B cell (primary cell): Measurements from ENCODE around the gene ADAP1. TPM values are rescaled to one million over a fixed set of nuclear protein-coding genes. Genes with fewer than 3 reads are reported as not detected.

Source experiments
- ATAC-seq: fragments of 200-7000 bp; cut with Tn5 transposase; one replicate; pipeline ENCODE4 v1.10.0; 2021; ENCODE audit warnings: low read depth, mild to moderate bottlenecking, moderate number of reproducible peaks, moderate library complexity
- CTCF ChIA-PET: fragments of 350-600 bp; sonication (Branson Sonifier 250); formaldehyde crosslinking; loops from one replicate; lab custom pipeline; 2021; ENCODE audit warnings: antibody characterized with exemption, inconsistent platforms; lab: Charles Lee
- POLR2A ChIA-PET: fragments of 350-600 bp; sonication (Branson Sonifier 250); formaldehyde crosslinking; loops from one replicate; lab custom pipeline; 2021; ENCODE audit warnings: antibody characterized with exemption; lab: Charles Lee
- DNase-seq: peaks from one replicate; pipeline ENCODE4 v3.0.0; 2013
- H2AFZ ChIP-seq: 2 replicates; pipeline ENCODE4 v1.6.1; 2012; ENCODE audit warnings: mild to moderate bottlenecking, low read depth, low read length; ENCODE audit not compliant: insufficient read depth, poor library complexity, severe bottlenecking
- H3K27ac ChIP-seq, 2 donors: 1 replicate in 1 of 2; 2 replicates in 1 of 2; pipeline ENCODE4 v1.5.1; 2012 to 2013; ENCODE audit warnings: low read length in 2 of 2, mild to moderate bottlenecking in 2 of 2, moderate library complexity in 1 of 2
- H3K27me3 ChIP-seq, 4 experiments: fragments of 200-600 bp in 1 of 4; sonication (generic) in 1 of 4; replicated peaks in 1 of 4; 1 replicate in 2 of 4; 2 replicates in 2 of 4; pipeline versions ENCODE4 v1.6.1 to v1.7.0; 2013 to 2016; ENCODE audit warnings: low read length in 3 of 4, mild to moderate bottlenecking in 2 of 4, mixed read lengths in 1 of 4, moderate library complexity in 1 of 4; ENCODE audit not compliant: insufficient read depth in 4 of 4, control insufficient read depth in 3 of 4; ENCODE audit errors: control extremely low read depth in 1 of 4
- H3K36me3 ChIP-seq, 2 experiments: replicated peaks in 1 of 2; 1 replicate in 1 of 2; 2 replicates in 1 of 2; pipeline versions ENCODE4 v1.6.1 to v1.7.1; 2013; ENCODE audit warnings: low read length in 1 of 2; ENCODE audit not compliant: insufficient read depth in 2 of 2, control insufficient read depth in 1 of 2; ENCODE audit errors: control extremely low read depth in 1 of 2, extremely low read depth in 1 of 2
- H3K4me1 ChIP-seq, 2 donors: fragments of 200-600 bp in 1 of 2; sonication (generic) in 1 of 2; 1 replicate in 1 of 2; 2 replicates in 1 of 2; pipeline versions ENCODE4 v1.5.1 to v1.6.1; 2013 to 2017; ENCODE audit warnings: low read length in 2 of 2; ENCODE audit not compliant: control insufficient read depth in 2 of 2, insufficient read depth in 2 of 2
- H3K4me2 ChIP-seq: replicated peaks from 2 replicates; pipeline ENCODE3; 2012; ENCODE audit warnings: mild to moderate bottlenecking, low read depth, low read length; ENCODE audit not compliant: poor library complexity, severe bottlenecking
- H3K4me3 ChIP-seq, 5 experiments: fragments of 200-600 bp in 1 of 5; sonication (generic) in 1 of 5; 1 replicate in 3 of 5; 2 replicates in 2 of 5; pipeline versions ENCODE4 v1.5.1 to v1.7.0; 2011 to 2016; ENCODE audit warnings: low read length in 4 of 5, mild to moderate bottlenecking in 4 of 5, low read depth in 2 of 5, control low read depth in 1 of 5, moderate library complexity in 1 of 5; ENCODE audit not compliant: insufficient read depth in 1 of 5; ENCODE audit errors: control extremely low read depth in 1 of 5, extremely low read depth in 1 of 5
- H3K79me2 ChIP-seq: fragments of 200-600 bp; sonication (generic); one replicate; pipeline ENCODE4 v1.6.0; 2016; ENCODE audit warnings: low read length; ENCODE audit not compliant: control insufficient read depth, insufficient read depth
- H3K9ac ChIP-seq: fragments of 200-600 bp; sonication (generic); 2 replicates; pipeline ENCODE4 v1.6.1; 2017; ENCODE audit warnings: mild to moderate bottlenecking, low read length, moderate library complexity
- H3K9me3 ChIP-seq, 3 donors: one replicate each; pipeline versions ENCODE4 v1.6.1 to v1.7.1; 2013; ENCODE audit warnings: low read length in 2 of 3; ENCODE audit not compliant: control insufficient read depth in 2 of 3, insufficient read depth in 1 of 3; ENCODE audit errors: control extremely low read depth in 1 of 3
- H4K20me1 ChIP-seq: 2 replicates; pipeline ENCODE4 v1.6.0; 2012; ENCODE audit warnings: mild to moderate bottlenecking, low read length; ENCODE audit not compliant: insufficient read depth, control insufficient read depth, poor library complexity, severe bottlenecking
- H3K27ac Mint-ChIP-seq: one replicate; pipeline ENCODE4 v1.8.0; 2021; ENCODE audit warnings: mixed read lengths
- H3K27me3 Mint-ChIP-seq: one replicate; pipeline ENCODE4 v1.8.0; 2021; ENCODE audit warnings: mixed read lengths
- H3K4me1 Mint-ChIP-seq: one replicate; pipeline ENCODE4 v1.8.0; 2021; ENCODE audit warnings: mixed read lengths
- H3K4me3 Mint-ChIP-seq: one replicate; pipeline ENCODE4 v1.8.0; 2021; ENCODE audit warnings: mixed read lengths
- H3K9me3 Mint-ChIP-seq: one replicate; pipeline ENCODE4 v1.8.0; 2022; ENCODE audit warnings: mixed read lengths; ENCODE audit not compliant: insufficient read depth
- EZH2 ChIP-seq: IDR thresholded peaks from 2 replicates; pipeline ENCODE4 v1.6.1; 2012; ENCODE audit warnings: borderline replicate concordance, low read depth, mild to moderate bottlenecking, moderate library complexity, low read length; ENCODE audit not compliant: insufficient read depth, poor library complexity, severe bottlenecking
- WGBS: methylation state at CpG from one replicate; pipeline ENCODE4 v1.1.5; 2013; ENCODE audit warnings: missing lambda C conversion rate; ENCODE audit not compliant: insufficient coverage; 5-methylcytosine and 5-hydroxymethylcytosine counted together
- intact Hi-C: fragments of 100-400 bp; cut with micrococcal nuclease; formaldehyde crosslinking; loops from one replicate; pipeline ENCODE4 v1.10.0; 2022
- polyA plus RNA-seq: library from polyadenylated mRNA; depleted of rRNA; stranded (reverse); fragments of >200 nt; gene quantifications from 2 replicates; pipeline ENCODE4 v1.2.3, GENCODE V29; 2012
- total RNA-seq, 2 donors: library from RNA; stranded (reverse); fragments of 120-200 nt in 1 of 2; gene quantifications; 1 replicate in 1 of 2; 2 replicates in 1 of 2; pipeline versions ENCODE4 v1.2.3 to v1.2.4, GENCODE V29; 2013 to 2022
- TF ChIP-seq, protein P1 (sequence below): fragments of 200-600 bp; IDR thresholded peaks from one replicate; pipeline ENCODE4 v1.8.0; 2022; ENCODE audit warnings: antibody characterized with exemption, mild to moderate bottlenecking

The ADAP1 gene
- total and polyA plus RNA-seq, 2 donors (not counting 1 experiment from before 2014, with no cell fraction given), result 10.8 to 12.9 TPM

DNA sequence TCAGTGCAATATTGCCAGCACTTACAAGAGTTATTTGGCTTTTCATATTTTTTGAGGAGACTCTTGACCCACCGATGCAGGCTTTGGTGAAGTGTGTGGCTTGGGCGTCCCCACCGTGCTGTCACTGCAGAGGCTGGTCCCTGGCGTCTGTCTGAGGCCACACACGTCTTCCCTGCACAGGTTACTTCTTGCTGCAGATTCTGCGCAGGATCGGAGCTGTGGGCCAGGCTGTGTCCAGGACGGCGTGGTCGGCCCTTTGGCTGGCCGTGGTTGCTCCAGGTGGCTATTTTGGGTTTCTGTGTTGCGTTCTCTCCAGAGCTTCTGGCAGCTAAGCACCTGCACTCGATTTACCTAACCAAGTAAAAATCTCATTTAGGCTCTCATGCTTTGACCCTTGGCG is 103.3 kb downstream of the ADAP1 start:
- Histone ChIP-seq H3K79me2 (peaks cover 4% of the 10 kb centered on the region), H2AFZ (no peak overlapping the region), H3K27me3 (no peaks in the 10 kb centered on the region), H3K4me2 (no peak overlapping the region), H4K20me1 (peaks cover 6% of the 10 kb centered on the region), H3K4me3 (no peak overlapping the region), H3K4me1 (no peaks in the 10 kb centered on the region), H3K36me3 (peaks cover 3 to 65% of the 10 kb centered on the region in 2 experiments), H3K9me3 (peaks cover 0 to 8% (median 0%) of the 10 kb centered on the region in 3 donors), H3K27ac (no peak overlapping the region), H3K9ac (no peak overlapping the region)
- Mint-ChIP-seq H3K4me3 (no peak overlapping the region), H3K27ac (no peak overlapping the region), H3K9me3 (no peaks in the 10 kb centered on the region), H3K4me1 (no peaks in the 10 kb centered on the region), H3K27me3 (no peaks in the 10 kb centered on the region)
- ATAC-seq (no peak), DNase-seq (no peak)
- intact Hi-C loops, result no loop called here
- POLR2A ChIA-PET, result no interaction called here
- 92% methylated on average over 14 of the region's 14 CpGs for WGBS
- TF ChIP-seq EZH2, result no peak
- TF ChIP-seq, protein P1, sequence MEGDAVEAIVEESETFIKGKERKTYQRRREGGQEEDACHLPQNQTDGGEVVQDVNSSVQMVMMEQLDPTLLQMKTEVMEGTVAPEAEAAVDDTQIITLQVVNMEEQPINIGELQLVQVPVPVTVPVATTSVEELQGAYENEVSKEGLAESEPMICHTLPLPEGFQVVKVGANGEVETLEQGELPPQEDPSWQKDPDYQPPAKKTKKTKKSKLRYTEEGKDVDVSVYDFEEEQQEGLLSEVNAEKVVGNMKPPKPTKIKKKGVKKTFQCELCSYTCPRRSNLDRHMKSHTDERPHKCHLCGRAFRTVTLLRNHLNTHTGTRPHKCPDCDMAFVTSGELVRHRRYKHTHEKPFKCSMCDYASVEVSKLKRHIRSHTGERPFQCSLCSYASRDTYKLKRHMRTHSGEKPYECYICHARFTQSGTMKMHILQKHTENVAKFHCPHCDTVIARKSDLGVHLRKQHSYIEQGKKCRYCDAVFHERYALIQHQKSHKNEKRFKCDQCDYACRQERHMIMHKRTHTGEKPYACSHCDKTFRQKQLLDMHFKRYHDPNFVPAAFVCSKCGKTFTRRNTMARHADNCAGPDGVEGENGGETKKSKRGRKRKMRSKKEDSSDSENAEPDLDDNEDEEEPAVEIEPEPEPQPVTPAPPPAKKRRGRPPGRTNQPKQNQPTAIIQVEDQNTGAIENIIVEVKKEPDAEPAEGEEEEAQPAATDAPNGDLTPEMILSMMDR, result no peak
- CTCF ChIA-PET, result interaction anchor here (1.1 kb wide), 1 partner anchor 65 kb away, joined by 4 read pairs; no protein-coding TSS in a partner anchor

DNA sequence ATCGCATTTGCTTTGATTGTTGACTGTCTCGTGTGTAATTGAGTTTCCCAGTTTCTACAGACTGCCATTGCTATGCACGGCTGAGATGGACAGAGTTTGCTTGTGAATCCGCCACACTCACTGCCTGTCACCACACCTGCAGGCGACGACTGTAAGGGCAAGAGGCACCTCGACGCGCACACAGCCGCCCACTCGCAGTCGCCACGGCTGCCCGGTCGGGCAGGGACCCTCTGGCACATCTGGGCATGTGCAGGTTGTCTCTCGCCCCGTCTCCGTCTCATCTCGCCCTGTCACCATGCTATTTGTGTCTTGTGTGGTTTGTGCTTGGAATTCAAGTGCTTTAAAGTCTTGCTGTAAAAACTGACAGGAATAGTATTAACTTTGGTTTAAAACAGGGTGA is 104.7 kb downstream of the ADAP1 start:
- peaks cover 3 to 61% of the 10 kb centered on the region in 2 experiments for H3K36me3 ChIP-seq
- 94% methylated on average over 19 of the region's 19 CpGs for WGBS
- Mint-ChIP-seq H3K27me3 (no peaks in the 10 kb centered on the region), H3K4me3 (no peak overlapping the region), H3K27ac (no peak overlapping the region), H3K4me1 (no peaks in the 10 kb centered on the region), H3K9me3 (no peaks in the 10 kb centered on the region)
- no peaks in the 10 kb centered on the region for H3K27me3 ChIP-seq
- intact Hi-C loops, result no loop called here
- peaks cover 6% of the 10 kb centered on the region for H4K20me1 ChIP-seq
- no peak for ATAC-seq
- no peak overlapping the region for H2AFZ ChIP-seq
- DNase-seq, result no peak
- peaks cover 11% of the 10 kb centered on the region for H3K79me2 ChIP-seq
- H3K9me3 ChIP-seq, result peaks cover 0 to 8% (median 0%) of the 10 kb centered on the region in 3 donors
- no peak overlapping the region for H3K4me2 ChIP-seq
- H3K9ac ChIP-seq, result no peak overlapping the region
- ChIA-PET CTCF (no interaction called here), POLR2A (no interaction called here)
- no peak overlapping the region for H3K4me3 ChIP-seq
- H3K27ac ChIP-seq, result no peak overlapping the region
- TF ChIP-seq, protein P1, result no peak
- no peak for TF ChIP-seq EZH2
- H3K4me1 ChIP-seq, result no peaks in the 10 kb centered on the region
